Cortex of kidney (tissue), 1 donor: Measurements from ENCODE around the gene PRSS21.
A peak's percentile ranks its signal among the peaks of the same experiment; 100 is the strongest.

Source experiments
- DNase-seq: peaks from one replicate; lab custom pipeline; 2025; lab: John Stamatoyannopoulos, UW

Gene PRSS21

DNA sequence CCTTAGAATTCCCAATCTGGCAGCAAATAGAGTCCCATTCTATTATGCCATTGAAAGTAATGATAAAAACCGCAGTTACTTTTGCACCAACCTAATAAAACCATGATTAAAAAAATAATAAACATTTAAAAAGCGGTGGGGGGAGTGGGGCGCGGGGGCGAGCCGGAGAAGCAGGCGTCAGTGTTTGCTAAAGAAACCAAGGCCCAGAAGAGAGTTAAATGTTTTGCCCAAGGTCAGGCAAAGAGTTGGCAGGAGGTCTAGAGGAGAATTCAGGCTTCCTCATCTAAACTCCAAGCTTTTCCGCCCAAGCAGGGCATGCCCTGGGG, 50.6 kb downstream of the PRSS21 start:
- no peak for DNase-seq

DNA sequence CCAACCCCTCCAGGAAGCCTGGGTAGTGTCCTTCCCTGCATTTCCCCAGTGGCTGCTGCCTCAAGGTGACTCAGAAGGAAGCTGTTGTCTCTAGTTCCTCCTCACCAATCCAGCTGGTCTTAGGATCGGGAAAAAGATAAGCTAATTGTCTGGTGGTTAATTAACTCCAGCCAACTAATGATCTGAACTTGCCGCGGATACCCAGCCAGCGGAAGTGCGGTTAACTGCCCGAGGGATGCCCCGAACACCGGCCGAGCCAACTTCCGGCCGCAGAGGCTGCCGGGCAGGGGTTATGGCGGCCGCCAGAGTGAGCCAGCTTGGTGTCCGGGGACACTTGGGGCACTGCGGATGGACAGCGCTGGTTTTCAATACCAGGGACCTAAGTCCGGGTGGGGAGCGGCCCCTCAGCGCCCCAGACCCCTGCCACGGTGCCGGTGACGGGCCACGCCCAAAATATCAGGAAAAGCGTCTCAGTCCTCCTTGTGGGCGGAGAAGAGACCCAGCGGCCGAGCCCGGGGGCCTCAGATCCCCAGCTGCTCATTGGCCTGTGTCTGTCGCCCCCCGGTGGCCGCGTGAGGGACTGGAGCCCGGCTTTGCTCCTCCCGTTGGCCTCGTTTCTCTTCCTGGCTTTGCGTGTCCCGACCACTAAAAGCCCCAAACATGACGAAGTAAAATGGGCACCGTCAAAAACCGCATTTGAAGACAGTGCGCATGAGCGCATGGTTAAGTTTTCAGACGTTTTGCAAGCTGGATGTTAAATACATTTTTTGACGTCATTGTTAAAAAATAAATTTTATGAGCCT, 51.2 kb downstream of the PRSS21 start:
- peak; percentile 71 for DNase-seq
